BJ (cell line): ENCODE results near the gene HIGD2A. TPM values are rescaled to one million over a fixed set of nuclear protein-coding genes. Genes with fewer than 3 reads are reported as not detected.

Experiments used
- CTCF ChIA-PET: fragments of 350-600 bp; formaldehyde crosslinking; extraction: SDS; loops from one replicate; lab custom pipeline; 2021; ENCODE audit warnings: antibody characterized with exemption, inconsistent platforms; lab: Yijun Ruan, JAX
- POLR2A ChIA-PET: fragments of 300-600 bp; sonication (Branson Sonifier 250); formaldehyde crosslinking; extraction: SDS; loops from one replicate; lab custom pipeline; 2021; ENCODE audit warnings: antibody characterized with exemption; lab: Charles Lee
- DNase-seq: peaks from one replicate; pipeline ENCODE4 v3.0.0-alpha.2; 2011; ENCODE audit warnings: low read depth
- H3K27me3 ChIP-seq: 2 replicates; pipeline ENCODE4 v1.6.0; 2011; ENCODE audit warnings: low read length; ENCODE audit not compliant: control insufficient read depth, insufficient read depth
- H3K36me3 ChIP-seq: 2 replicates; pipeline ENCODE4 v1.5.1; 2011; ENCODE audit warnings: low read length; ENCODE audit not compliant: control insufficient read depth, insufficient read depth
- H3K4me3 ChIP-seq: 2 replicates; pipeline ENCODE4 v1.5.1; 2011; ENCODE audit warnings: low read depth, mild to moderate bottlenecking, control low read depth, low read length
- polyA plus RNA-seq: library from polyadenylated mRNA; depleted of rRNA; stranded (reverse); fragments of >200 nt; gene quantifications from 2 replicates; pipeline ENCODE4 v1.2.3, GENCODE V29; 2011
- TF ChIP-seq, protein P1 (sequence below): IDR thresholded peaks from 2 replicates; pipeline ENCODE4 v1.5.1; 2011; ENCODE audit warnings: low read depth, mild to moderate bottlenecking, control low read depth, inconsistent platforms, low read length, moderate library complexity; ENCODE audit not compliant: insufficient read depth

The HIGD2A gene
- polyA plus RNA-seq, 1 experiment = 118 TPM

DNA sequence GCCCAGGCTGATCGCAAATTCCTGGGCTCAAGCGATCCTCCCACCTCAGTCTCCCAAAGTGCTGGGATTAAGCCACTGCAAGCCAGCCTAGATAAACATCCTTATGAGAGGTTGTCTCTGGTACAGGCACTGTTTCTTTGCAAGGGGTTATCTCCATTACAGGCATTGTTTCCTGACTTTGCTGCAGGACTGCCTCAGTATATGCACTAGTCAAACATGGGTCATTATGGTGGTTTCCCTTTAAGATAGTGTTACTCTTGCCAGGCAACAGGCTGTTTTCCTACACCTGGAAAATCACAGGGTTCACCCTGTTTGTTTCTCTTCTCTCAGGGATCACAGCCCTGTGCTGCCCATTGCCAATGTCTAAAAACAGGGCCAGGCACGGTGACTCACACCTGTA lies 35.6 kb downstream of the HIGD2A start:
- Histone ChIP-seq H3K36me3 (no peaks in the 10 kb centered on the region), H3K27me3 (no peaks in the 10 kb centered on the region; the same call in 1 of the 2 replicates), H3K4me3 (no peak overlapping the region)
- POLR2A ChIA-PET = interaction anchor here (0.6 kb wide), 1 partner anchor 1122 kb away, joined by 5 read pairs; no protein-coding TSS in a partner anchor
- TF ChIP-seq, protein P1, sequence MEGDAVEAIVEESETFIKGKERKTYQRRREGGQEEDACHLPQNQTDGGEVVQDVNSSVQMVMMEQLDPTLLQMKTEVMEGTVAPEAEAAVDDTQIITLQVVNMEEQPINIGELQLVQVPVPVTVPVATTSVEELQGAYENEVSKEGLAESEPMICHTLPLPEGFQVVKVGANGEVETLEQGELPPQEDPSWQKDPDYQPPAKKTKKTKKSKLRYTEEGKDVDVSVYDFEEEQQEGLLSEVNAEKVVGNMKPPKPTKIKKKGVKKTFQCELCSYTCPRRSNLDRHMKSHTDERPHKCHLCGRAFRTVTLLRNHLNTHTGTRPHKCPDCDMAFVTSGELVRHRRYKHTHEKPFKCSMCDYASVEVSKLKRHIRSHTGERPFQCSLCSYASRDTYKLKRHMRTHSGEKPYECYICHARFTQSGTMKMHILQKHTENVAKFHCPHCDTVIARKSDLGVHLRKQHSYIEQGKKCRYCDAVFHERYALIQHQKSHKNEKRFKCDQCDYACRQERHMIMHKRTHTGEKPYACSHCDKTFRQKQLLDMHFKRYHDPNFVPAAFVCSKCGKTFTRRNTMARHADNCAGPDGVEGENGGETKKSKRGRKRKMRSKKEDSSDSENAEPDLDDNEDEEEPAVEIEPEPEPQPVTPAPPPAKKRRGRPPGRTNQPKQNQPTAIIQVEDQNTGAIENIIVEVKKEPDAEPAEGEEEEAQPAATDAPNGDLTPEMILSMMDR = no peak
- CTCF ChIA-PET = no interaction called here
- no peak for DNase-seq

DNA sequence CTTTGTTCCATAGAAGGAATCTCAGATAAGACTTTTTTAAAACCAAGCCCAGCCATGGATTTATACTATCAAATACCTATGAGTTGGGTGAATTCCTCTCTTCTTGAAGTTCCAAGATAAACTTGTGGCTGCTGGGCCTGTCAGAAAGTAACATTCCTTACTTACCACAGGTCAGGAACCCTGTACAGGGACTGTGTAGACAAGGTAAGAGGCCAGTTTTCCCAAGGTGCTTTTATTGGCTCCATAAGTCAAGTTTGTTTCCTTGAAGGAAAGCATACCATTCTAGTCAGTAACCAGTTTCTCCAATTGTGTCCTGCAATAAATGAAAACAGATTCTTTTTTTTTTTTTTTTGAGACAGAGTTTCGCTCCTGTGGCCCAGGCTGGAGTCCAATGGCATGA lies 36.6 kb downstream of the HIGD2A start:
- ChIA-PET POLR2A (no interaction called here), CTCF (interaction anchor here (1.2 kb wide), 1 partner anchor 23 kb away, joined by 3 read pairs; the partner anchor contains the start of gene FAF2)
- TF ChIP-seq, protein P1 = no peak
- no peak for DNase-seq
- Histone ChIP-seq H3K4me3 (no peak overlapping the region), H3K36me3 (no peaks in the 10 kb centered on the region), H3K27me3 (no peaks in the 10 kb centered on the region; the same call in 1 of the 2 replicates)

DNA sequence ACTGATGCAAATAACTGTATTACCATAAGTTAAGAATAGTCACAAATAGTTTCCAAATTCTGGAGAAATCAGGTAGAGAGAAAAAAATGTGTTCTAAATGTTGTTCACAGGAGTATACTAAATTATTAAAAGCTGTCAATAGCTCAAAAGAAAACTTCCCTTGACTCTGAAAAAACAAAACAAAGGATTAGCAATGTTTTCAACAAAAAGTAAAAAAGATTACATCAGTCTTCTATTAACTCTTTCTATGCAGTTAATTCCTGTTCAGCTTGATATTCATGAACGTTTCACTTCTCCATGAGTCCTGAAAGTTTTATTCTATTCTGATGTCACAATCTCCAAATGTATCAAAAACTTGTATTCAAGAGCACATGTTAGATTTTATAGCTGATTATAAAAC lies 37.2 kb downstream of the HIGD2A start:
- no peaks in the 10 kb centered on the region for H3K36me3 ChIP-seq
- no peak overlapping the region for H3K4me3 ChIP-seq
- POLR2A ChIA-PET = no interaction called here
- H3K27me3 ChIP-seq = no peaks in the 10 kb centered on the region; the same call in 1 of the 2 replicates
- CTCF ChIA-PET = interaction anchor here (1.2 kb wide), 1 partner anchor 22 kb away, joined by 3 read pairs; the partner anchor contains the start of gene FAF2
- no peak for DNase-seq
- TF ChIP-seq, protein P1 = no peak

DNA sequence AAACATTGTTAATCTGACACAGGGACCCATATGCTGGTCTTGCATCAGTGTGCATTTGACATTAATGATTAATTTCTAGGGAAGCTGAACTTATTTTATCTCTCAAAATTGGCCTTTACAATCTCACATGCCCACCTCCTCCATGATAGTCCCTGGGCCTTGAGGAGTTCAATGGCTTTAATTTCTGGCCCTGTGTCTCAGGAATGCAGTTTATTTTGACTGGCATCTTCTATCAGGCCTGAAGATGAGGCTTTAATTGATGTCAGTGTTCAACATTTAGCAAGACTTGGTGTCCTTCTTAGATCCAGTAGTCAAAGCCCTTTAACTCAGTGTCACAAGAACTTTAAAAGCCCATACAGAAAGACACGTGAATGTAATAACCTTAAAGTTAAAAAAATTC lies 38.3 kb downstream of the HIGD2A start:
- Histone ChIP-seq H3K4me3 (no peak overlapping the region), H3K27me3 (no peaks in the 10 kb centered on the region; the same call in 1 of the 2 replicates), H3K36me3 (no peaks in the 10 kb centered on the region)
- CTCF ChIA-PET = no interaction called here
- TF ChIP-seq, protein P1 = no peak
- no peak for DNase-seq
- POLR2A ChIA-PET = interaction anchor here (0.7 kb wide), 1 partner anchor 36 kb away, joined by 5 read pairs; no protein-coding TSS in a partner anchor

DNA sequence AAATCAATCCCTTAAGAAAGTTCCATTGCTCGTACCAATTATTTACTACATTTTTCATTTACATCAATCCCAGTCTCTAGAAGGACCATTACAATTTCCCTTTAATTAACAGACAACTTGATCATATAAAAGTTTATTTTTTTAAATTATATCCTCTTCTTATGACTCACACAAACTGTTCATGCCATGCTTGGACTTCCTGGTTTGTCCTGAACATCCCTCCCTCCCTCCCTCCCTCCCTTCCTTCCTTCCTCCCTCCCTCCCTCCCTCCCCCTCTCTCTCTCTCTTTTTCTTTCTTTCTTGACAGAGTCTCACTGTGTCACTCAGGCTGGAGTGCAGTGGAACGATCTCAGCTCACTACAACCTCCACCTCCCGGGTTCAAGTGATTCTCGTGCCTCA lies 39.4 kb downstream of the HIGD2A start:
- Histone ChIP-seq H3K27me3 (peaks cover 3% of the 10 kb centered on the region; the same call in 1 of the 2 replicates), H3K4me3 (no peak overlapping the region), H3K36me3 (no peaks in the 10 kb centered on the region)
- TF ChIP-seq, protein P1 = no peak
- DNase-seq = no peak
- POLR2A ChIA-PET = no interaction called here
- CTCF ChIA-PET = interaction anchor here (1.1 kb wide), 1 partner anchor 10 kb away, joined by 3 read pairs; no protein-coding TSS in a partner anchor
